Cardiac muscle cell (in vitro differentiated cells and primary cell): ENCODE results near the gene TAMALIN. TPM values are rescaled to one million over a fixed set of nuclear protein-coding genes. Genes with fewer than 3 reads are reported as not detected.
A peak's percentile ranks its signal among the peaks of the same experiment; 100 is the strongest.

Experiments
- DNase-seq, 2 donors: peaks; one replicate each; pipeline versions ENCODE4 v3.0.0 to v3.0.0-alpha.2; 2010 to 2017; ENCODE audit warnings: low read depth in 1 of 2, low spot score in 1 of 2
- H3K27ac ChIP-seq: fragments of 200-600 bp; sonication (generic); 2 replicates; pipeline ENCODE4 v1.5.1; 2016
- H3K27me3 ChIP-seq: fragments of 200-600 bp; sonication (generic); 2 replicates; pipeline ENCODE4 v1.6.0; 2016; ENCODE audit warnings: control low read depth
- H3K36me3 ChIP-seq: fragments of 200-600 bp; sonication (generic); 2 replicates; pipeline ENCODE4 v1.5.1; 2016; ENCODE audit warnings: control low read depth
- H3K4me1 ChIP-seq: fragments of 200-600 bp; sonication (generic); 2 replicates; pipeline ENCODE4 v1.8.1; 2017; ENCODE audit warnings: low read depth, mild to moderate bottlenecking, mixed run types
- H3K4me3 ChIP-seq: fragments of 200-600 bp; sonication (generic); 2 replicates; pipeline ENCODE4 v1.5.1; 2016; ENCODE audit warnings: mild to moderate bottlenecking
- H3K9me3 ChIP-seq: fragments of 200-600 bp; sonication (generic); 2 replicates; pipeline ENCODE4 v1.5.1; 2017; ENCODE audit warnings: low read depth, mild to moderate bottlenecking, control low read depth
- polyA plus RNA-seq: library from polyadenylated mRNA; unstranded; fragments of >200 nt; fragmentation: Nextera tagmentation; extraction: Ambion mirVana; gene quantifications from 2 replicates; pipeline ENCODE4 v1.2.1, GENCODE V29; 2016
- total RNA-seq: library from RNA; depleted of rRNA; stranded (reverse); fragments of >200 nt; gene quantifications from 2 replicates; pipeline ENCODE4 v1.2.3, GENCODE V29; 2016
- TF ChIP-seq, protein P1 (sequence below): IDR thresholded peaks from 2 replicates; pipeline ENCODE4 v1.5.1; 2012; ENCODE audit warnings: low read depth, mild to moderate bottlenecking, low read length

The TAMALIN gene
- total and polyA plus RNA-seq, 2 experiments from 2014 or later, result 8.2 to 12.5 TPM

DNA sequence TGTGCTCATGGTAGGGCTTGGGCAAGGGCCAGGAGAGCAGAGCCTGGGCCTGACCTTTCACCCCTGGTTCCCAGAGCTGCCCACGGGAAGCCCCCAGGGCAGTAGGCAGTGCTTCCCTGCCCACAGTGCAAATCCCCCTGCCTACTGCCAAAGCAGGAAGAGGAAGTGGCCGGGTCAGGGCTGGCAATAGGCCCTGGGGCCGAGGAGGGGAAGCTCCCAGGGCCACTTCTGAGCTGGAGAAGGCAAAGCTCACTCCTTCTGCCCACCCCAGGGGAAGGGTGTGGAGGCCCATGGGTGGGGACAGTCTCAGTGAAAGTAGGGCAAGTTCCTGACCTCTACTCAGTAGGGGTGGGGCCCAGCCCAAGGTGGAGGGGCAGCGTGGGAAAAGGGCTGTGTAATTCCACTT, 39.1 kb downstream of the TAMALIN start:
- Histone ChIP-seq H3K9me3 (no peaks in the 10 kb centered on the region), H3K27me3 (no peaks in the 10 kb centered on the region), H3K4me1 (peaks cover 5% of the 10 kb centered on the region), H3K36me3 (no peaks in the 10 kb centered on the region), H3K4me3 (no peak overlapping the region), H3K27ac (no peak overlapping the region)
- TF ChIP-seq, protein P1, sequence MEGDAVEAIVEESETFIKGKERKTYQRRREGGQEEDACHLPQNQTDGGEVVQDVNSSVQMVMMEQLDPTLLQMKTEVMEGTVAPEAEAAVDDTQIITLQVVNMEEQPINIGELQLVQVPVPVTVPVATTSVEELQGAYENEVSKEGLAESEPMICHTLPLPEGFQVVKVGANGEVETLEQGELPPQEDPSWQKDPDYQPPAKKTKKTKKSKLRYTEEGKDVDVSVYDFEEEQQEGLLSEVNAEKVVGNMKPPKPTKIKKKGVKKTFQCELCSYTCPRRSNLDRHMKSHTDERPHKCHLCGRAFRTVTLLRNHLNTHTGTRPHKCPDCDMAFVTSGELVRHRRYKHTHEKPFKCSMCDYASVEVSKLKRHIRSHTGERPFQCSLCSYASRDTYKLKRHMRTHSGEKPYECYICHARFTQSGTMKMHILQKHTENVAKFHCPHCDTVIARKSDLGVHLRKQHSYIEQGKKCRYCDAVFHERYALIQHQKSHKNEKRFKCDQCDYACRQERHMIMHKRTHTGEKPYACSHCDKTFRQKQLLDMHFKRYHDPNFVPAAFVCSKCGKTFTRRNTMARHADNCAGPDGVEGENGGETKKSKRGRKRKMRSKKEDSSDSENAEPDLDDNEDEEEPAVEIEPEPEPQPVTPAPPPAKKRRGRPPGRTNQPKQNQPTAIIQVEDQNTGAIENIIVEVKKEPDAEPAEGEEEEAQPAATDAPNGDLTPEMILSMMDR, result no peak
- no peak for DNase-seq

DNA sequence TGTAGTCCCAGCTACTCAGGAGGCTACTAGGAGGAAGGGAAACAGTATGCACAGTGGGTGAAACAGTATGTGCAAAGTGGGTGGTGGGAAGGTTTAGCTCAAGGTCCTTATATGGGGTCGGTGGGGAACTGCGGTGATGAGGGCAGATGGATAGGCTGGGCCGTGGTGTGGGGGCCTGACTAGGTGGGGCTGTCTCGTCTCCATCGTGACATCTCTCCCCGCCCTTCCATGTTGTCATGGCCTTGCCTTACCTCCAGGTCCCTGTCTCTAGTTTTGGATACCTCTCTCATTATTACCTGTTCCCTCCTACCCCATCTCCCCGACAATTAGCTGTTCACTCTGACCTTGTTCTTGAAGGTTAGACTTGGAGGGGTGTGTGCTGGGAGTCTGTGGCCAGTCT, 40.1 kb downstream of the TAMALIN start:
- TF ChIP-seq, protein P1, result no peak
- Histone ChIP-seq H3K27ac (no peak overlapping the region), H3K27me3 (no peaks in the 10 kb centered on the region), H3K4me3 (no peak overlapping the region), H3K9me3 (no peaks in the 10 kb centered on the region), H3K4me1 (peaks cover 5% of the 10 kb centered on the region), H3K36me3 (no peaks in the 10 kb centered on the region)
- DNase-seq, result no peak

DNA sequence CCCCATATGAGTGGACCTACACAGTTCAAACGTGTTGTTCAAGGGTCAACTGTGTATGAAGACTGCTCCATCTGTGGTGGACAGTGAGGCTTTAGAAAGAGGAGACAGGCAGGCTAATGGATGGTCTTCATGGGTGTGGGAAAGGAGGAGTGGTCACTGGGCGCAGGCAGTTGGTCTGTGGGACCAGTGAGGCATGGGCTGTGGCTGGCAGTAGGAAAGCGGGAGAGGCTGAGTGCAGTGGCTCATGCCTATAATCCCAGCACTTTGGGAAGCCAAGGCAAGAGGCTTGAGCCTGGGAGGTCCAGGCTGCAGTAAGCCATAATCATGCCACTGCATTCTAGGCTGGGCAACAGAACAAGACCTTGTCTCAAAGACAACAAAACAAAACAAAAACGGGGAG, 42.5 kb downstream of the TAMALIN start:
- Histone ChIP-seq H3K4me1 (peaks cover 5% of the 10 kb centered on the region), H3K4me3 (no peak overlapping the region), H3K27ac (no peak overlapping the region), H3K36me3 (no peaks in the 10 kb centered on the region), H3K9me3 (no peaks in the 10 kb centered on the region), H3K27me3 (no peaks in the 10 kb centered on the region)
- no peak for DNase-seq
- TF ChIP-seq, protein P1, result no peak

DNA sequence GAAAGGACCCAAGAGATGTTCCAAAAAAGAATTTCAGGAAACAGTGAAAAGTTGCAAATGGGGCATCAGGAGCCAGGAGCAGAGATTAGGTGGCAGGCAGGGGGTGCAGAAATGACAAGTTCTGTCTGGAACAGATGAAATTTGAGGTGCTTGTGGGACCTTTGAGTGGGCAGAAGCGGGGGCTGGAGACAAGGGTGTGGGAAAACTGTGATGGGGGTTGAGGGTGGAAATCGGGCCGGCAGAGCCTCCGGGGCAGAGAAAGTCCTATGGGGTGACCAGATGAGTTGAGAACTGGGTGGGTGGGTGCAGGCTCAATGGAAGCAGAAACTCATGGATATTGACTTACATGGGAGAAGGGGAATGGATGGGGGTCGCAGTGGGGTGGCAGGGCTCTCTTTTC, 42.9 kb downstream of the TAMALIN start:
- DNase-seq, result no peak
- Histone ChIP-seq H3K4me3 (no peak overlapping the region), H3K36me3 (no peaks in the 10 kb centered on the region), H3K27ac (peak overlapping the region; percentile 97), H3K4me1 (peaks cover 5% of the 10 kb centered on the region), H3K27me3 (no peaks in the 10 kb centered on the region), H3K9me3 (no peaks in the 10 kb centered on the region)
- TF ChIP-seq, protein P1, result no peak

DNA sequence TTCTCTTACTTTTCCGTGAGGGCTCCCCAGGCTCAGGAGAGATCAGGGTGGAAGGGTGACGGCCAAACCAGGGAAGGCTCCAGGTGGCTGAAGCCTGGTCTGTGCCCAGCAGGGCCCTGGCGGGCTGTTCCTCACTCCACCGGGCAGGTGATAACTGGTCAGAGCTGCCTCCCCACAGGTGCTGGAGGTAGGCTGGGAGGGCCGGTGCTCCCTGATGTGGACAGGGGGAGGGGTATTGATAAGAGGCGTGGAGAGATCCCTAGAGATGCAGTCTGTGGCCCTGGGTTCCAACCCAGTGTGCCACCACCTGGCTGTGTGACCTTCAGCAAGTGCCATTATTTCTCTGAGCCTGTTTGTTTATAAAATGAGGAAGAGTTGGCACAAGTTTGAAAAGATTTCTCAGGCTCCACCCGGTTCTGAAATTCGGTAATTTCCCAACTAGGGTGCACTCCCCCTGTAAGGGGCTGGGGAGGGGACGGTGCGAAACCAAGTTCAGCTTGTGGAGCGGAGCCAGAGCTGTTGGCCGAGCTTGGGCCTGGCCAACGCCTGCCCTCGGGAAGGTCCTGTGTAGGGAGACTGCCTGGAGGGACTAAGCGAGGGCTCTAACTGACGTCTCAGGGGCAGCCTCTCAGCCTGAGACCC, 43.5 kb downstream of the TAMALIN start:
- no peaks in the 10 kb centered on the region for H3K27me3 ChIP-seq
- peak overlapping the region; percentile 30 for H3K4me3 ChIP-seq
- H3K4me1 ChIP-seq, result peaks cover 5% of the 10 kb centered on the region
- no peaks in the 10 kb centered on the region for H3K36me3 ChIP-seq
- TF ChIP-seq, protein P1, result no peak
- peak overlapping the region; percentile 97 for H3K27ac ChIP-seq
- peak in 1 of 2 donors; percentile 70 for DNase-seq
- no peaks in the 10 kb centered on the region for H3K9me3 ChIP-seq
